Tibial nerve (tissue), 4 donors: ENCODE results near the gene SUSD3. TPM values are rescaled to one million over a fixed set of nuclear protein-coding genes. Genes with fewer than 3 reads are reported as not detected.

Experiments
- DNase-seq, 2 donors: peaks; one replicate each; pipeline ENCODE4 v3.0.0-alpha.2; 2019; ENCODE audit warnings: low spot score in 2 of 2
- H3K27ac ChIP-seq, 4 donors: fragments of 200-600 bp; sonication (generic) in 3 of 4; one replicate each; pipeline ENCODE4 v1.5.1; 2017 to 2019; ENCODE audit warnings: mild to moderate bottlenecking in 1 of 4
- H3K27me3 ChIP-seq, 2 donors: fragments of 200-600 bp; sonication (generic) in 1 of 2; one replicate each; pipeline versions ENCODE4 v1.5.1 to v1.6.0; 2017 to 2019
- H3K36me3 ChIP-seq, 3 donors: fragments of 200-600 bp; sonication (generic); one replicate each; pipeline ENCODE4 v1.5.1; 2018 to 2019
- H3K4me1 ChIP-seq, 4 donors: fragments of 200-600 bp; sonication (generic) in 3 of 4; one replicate each; pipeline ENCODE4 v1.5.1; 2017 to 2019
- H3K4me3 ChIP-seq, 4 donors: fragments of 200-600 bp; sonication (generic) in 3 of 4; one replicate each; pipeline ENCODE4 v1.5.1; 2017 to 2019; ENCODE audit warnings: mild to moderate bottlenecking in 1 of 4, moderate library complexity in 1 of 4
- H3K9me3 ChIP-seq, 4 donors: fragments of 200-600 bp; sonication (generic) in 3 of 4; one replicate each; pipeline ENCODE4 v1.5.1; 2017 to 2019
- CTCF ChIP-seq, 5 experiments: fragments of 200-600 bp in 3 of 5; fragments of 450-650 bp in 2 of 5; sonication (generic) in 3 of 5; IDR thresholded peaks; one replicate each; pipeline ENCODE4 v1.5.1; 2016 to 2019; ENCODE audit warnings: antibody characterized with exemption in 5 of 5, mild to moderate bottlenecking in 3 of 5, moderate library complexity in 2 of 5
- EP300 ChIP-seq, 2 donors: sonication (generic); formaldehyde crosslinking; IDR thresholded peaks; one replicate each; pipeline ENCODE4 v1.6.1; 2017; ENCODE audit warnings: antibody characterized with exemption in 2 of 2, mild to moderate bottlenecking in 1 of 2
- POLR2A ChIP-seq, 2 donors: fragments of 450-650 bp; IDR thresholded peaks; one replicate each; pipeline ENCODE4 v1.6.1; 2017; ENCODE audit warnings: antibody characterized with exemption in 2 of 2, mild to moderate bottlenecking in 2 of 2, moderate library complexity in 2 of 2
- WGBS, 2 donors: methylation state at CpG; one replicate each; pipeline ENCODE4 v1.1.5; 2018; 5-methylcytosine and 5-hydroxymethylcytosine counted together
- total RNA-seq, 4 donors: library from RNA; depleted of rRNA; stranded (reverse); fragments of >200 nt; gene quantifications; one replicate each; pipeline ENCODE4 v1.1.0, GENCODE V29; 2016

Gene SUSD3
- total RNA-seq, 4 donors from 2014 or later = 3.0 to 4.2 (median 3.7) TPM; not detected in 1

DNA sequence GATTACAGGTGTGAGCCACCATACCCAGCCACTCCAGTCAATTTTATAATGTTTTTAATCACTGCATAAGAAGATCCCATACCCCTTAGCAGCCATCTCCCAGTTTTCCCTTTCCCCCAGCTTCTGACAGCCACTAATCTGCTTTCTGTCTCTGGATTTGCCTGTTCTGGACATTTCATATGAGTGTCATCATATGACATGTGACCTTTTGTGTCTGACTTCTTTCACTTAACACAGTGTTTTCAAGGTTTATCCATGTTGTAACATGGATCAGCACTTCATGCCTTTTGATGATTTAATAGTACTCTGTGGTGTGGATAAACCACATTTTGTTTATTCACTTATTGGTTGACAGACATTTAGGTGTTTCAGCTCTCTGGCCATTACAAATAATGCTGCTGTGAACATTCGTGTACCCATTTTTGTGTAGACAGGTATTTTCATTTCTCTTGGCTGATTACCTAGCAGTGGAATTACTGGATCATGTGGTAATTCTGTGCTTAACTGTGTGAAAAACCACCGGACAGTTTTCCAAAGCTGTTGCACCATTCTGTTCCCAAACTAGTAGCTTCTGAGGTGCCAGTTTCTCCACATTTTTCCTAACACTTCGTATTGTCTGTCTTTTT, 8.6 kb downstream of the SUSD3 start:
- H3K4me1 ChIP-seq = peaks cover 0 to 23% (median 3%) of the 10 kb centered on the region in 4 donors
- H3K4me3 ChIP-seq = no peak overlapping the region
- DNase-seq = no peak
- no peaks in the 10 kb centered on the region for H3K27me3 ChIP-seq
- H3K27ac ChIP-seq = no peak overlapping the region
- H3K9me3 ChIP-seq = no peaks in the 10 kb centered on the region
- no peak for TF ChIP-seq CTCF (IDR thresholded peaks at IDR 0.05)
- TF ChIP-seq POLR2A (IDR thresholded peaks at IDR 0.05) = no peak
- no peak for TF ChIP-seq EP300 (IDR thresholded peaks at IDR 0.05)
- whole genome bisulfite sequencing, 2 donors = 89% methylated on average over 3 of the region's 3 CpGs
- H3K36me3 ChIP-seq = no peaks in the 10 kb centered on the region

DNA sequence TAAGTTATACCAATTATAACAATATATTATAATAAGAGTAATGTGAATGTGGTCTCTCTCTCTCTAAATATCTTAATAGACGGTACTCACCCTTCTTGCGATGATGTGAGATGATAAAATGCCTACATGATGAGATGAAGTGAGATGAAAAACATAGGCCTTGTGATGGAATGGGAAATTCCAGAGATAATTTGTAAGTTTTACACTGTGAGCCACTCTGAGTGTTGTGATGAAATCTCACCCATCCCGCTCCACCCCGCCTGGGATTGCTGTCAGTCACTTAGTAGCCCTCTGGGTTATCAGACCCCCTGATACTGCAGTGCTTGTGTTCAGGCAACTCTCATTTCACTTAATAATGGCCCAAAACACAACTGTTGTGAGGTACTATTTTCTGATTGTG, 10.5 kb downstream of the SUSD3 start:
- no peak overlapping the region for H3K4me3 ChIP-seq
- H3K27me3 ChIP-seq = no peaks in the 10 kb centered on the region
- TF ChIP-seq EP300 (IDR thresholded peaks at IDR 0.05) (no peak), POLR2A (IDR thresholded peaks at IDR 0.05) (no peak), CTCF (IDR thresholded peaks at IDR 0.05) (no peak)
- no peaks in the 10 kb centered on the region for H3K9me3 ChIP-seq
- no peaks in the 10 kb centered on the region for H3K36me3 ChIP-seq
- WGBS, 2 donors = 90 to 94% methylated on average over 4 of the region's 4 CpGs
- DNase-seq = no peak
- no peak overlapping the region for H3K27ac ChIP-seq
- H3K4me1 ChIP-seq = peaks cover 0 to 10% (median 6%) of the 10 kb centered on the region in 4 donors

DNA sequence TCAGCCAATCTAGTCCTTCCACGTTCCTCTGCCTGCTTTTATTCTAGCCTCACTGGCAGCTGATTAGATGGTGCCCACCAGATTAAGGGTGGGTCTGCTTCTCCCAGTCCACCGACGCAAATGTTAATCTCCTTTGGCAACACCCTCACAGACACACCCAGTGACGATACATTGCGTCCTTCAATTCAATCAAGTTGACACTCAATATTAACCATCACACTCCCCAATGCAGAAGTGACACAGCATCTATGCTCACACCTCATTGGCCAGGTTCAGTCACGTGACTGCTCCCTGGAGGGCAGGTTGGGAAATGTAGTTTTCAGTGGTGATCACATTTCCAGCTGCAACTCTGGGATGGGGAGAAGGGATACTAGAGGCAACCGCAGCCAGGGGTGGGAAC, 13.0 kb downstream of the SUSD3 start:
- TF ChIP-seq EP300 (IDR thresholded peaks at IDR 0.05) (no peak), POLR2A (IDR thresholded peaks at IDR 0.05) (no peak), CTCF (IDR thresholded peaks at IDR 0.05) (no peak)
- H3K27ac ChIP-seq = no peak overlapping the region
- DNase-seq = no peak
- H3K27me3 ChIP-seq = no peaks in the 10 kb centered on the region
- H3K36me3 ChIP-seq = no peaks in the 10 kb centered on the region
- 83 to 87% methylated on average over 7 of the region's 7 CpGs for WGBS, 2 donors
- H3K4me3 ChIP-seq = no peak overlapping the region
- H3K4me1 ChIP-seq = peaks cover 0 to 4% (median 2%) of the 10 kb centered on the region in 4 donors
- no peaks in the 10 kb centered on the region for H3K9me3 ChIP-seq

GRCh38 chr9:93072383-93072795, 13.9 kb downstream of the SUSD3 start:
- no peak for TF ChIP-seq EP300 (IDR thresholded peaks at IDR 0.05)
- no peak for TF ChIP-seq CTCF (IDR thresholded peaks at IDR 0.05)
- no peak for TF ChIP-seq POLR2A (IDR thresholded peaks at IDR 0.05)
- no peaks in the 10 kb centered on the region for H3K9me3 ChIP-seq
- no peak for DNase-seq
- no peak overlapping the region for H3K27ac ChIP-seq
- WGBS, 2 donors = 35 to 42% methylated on average over 4 to 5 of the region's 5 CpGs
- no peaks in the 10 kb centered on the region for H3K27me3 ChIP-seq
- H3K36me3 ChIP-seq = no peaks in the 10 kb centered on the region
- peaks cover 0 to 4% (median 2%) of the 10 kb centered on the region in 4 donors for H3K4me1 ChIP-seq
- no peak overlapping the region for H3K4me3 ChIP-seq

DNA sequence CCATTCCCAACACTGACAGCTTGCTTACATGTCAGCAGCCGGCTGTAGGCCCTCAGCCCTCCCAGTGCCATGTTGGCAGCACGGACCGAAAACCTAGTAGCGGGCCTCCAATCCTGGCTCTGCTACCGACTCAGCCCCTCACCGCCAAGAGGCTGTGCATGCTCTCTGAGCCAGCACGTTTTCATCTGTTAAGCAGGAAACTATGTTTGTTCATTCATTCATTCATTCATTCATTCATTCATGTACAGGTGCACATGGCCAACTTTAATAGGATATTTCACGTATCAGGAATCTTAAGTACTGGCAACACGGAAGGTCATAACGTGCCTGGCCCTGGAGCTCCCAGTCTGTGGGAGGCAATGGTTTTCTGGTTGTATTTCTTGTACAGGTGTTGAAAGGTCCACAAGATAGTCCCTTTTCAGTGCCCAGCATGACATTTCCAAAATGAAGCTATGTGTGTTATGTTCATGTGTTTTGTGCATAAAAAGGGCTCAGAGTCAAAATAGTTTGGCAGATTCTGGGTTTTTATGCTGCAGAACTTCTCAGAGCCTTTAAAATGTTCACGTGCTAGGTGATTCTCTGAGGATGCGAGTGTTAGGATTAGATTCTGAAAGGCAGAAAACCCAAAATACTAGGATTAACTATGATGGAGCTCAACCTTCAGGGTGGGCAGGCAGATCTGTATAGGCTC, 17.7 kb downstream of the SUSD3 start:
- TF ChIP-seq POLR2A (IDR thresholded peaks at IDR 0.05) (no peak), EP300 (IDR thresholded peaks at IDR 0.05) (no peak), CTCF (IDR thresholded peaks at IDR 0.05) (no peak)
- no peaks in the 10 kb centered on the region for H3K36me3 ChIP-seq
- DNase-seq = no peak
- H3K27me3 ChIP-seq = no peaks in the 10 kb centered on the region
- WGBS, 2 donors = 88 to 95% methylated on average over 12 of the region's 12 CpGs
- H3K4me1 ChIP-seq = peaks cover 0 to 4% (median 2%) of the 10 kb centered on the region in 4 donors
- no peak overlapping the region for H3K4me3 ChIP-seq
- no peaks in the 10 kb centered on the region for H3K9me3 ChIP-seq
- no peak overlapping the region for H3K27ac ChIP-seq
